Mesendoderm (in vitro differentiated cells): Measurements from ENCODE around the gene RCBTB1.
"Not testable (repeated sequence)": the region's sequence is repeated elsewhere in the genome, so short reads cannot be mapped to it uniquely, and the experiment has no call there.

Source experiments
- DNase-seq: peaks from one replicate; pipeline ENCODE4 v3.0.0; 2013
- H2AK5ac ChIP-seq: 2 replicates; pipeline ENCODE4 v1.6.1; 2013; ENCODE audit warnings: low read length, inconsistent platforms
- H2BK120ac ChIP-seq: 2 replicates; pipeline ENCODE4 v1.6.1; 2013; ENCODE audit warnings: low read depth, mild to moderate bottlenecking, low read length, moderate library complexity, mixed read lengths
- H2BK15ac ChIP-seq: replicated peaks from 2 replicates; pipeline ENCODE4 v1.6.1; 2013; ENCODE audit warnings: low read depth, mild to moderate bottlenecking, moderate library complexity
- H2BK5ac ChIP-seq: 2 replicates; pipeline ENCODE4 v1.6.1; 2013; ENCODE audit warnings: low read length, inconsistent platforms
- H3K18ac ChIP-seq: 2 replicates; pipeline ENCODE4 v1.6.1; 2013; ENCODE audit warnings: mild to moderate bottlenecking, low read length, mixed read lengths
- H3K23ac ChIP-seq: one replicate; pipeline ENCODE4 v1.6.1; 2013; ENCODE audit warnings: low read length
- H3K27ac ChIP-seq: 2 replicates; pipeline ENCODE4 v1.5.1; 2013; ENCODE audit warnings: low read depth, mild to moderate bottlenecking, inconsistent platforms, low read length, moderate library complexity
- H3K27me3 ChIP-seq: 2 replicates; pipeline ENCODE4 v1.6.1; 2013; ENCODE audit warnings: low read length, control low read depth, mild to moderate bottlenecking, inconsistent platforms; ENCODE audit not compliant: insufficient read depth, poor library complexity
- H3K36me3 ChIP-seq: 2 replicates; pipeline ENCODE4 v1.6.1; 2013; ENCODE audit warnings: low read length, inconsistent platforms; ENCODE audit not compliant: control insufficient read depth, insufficient read depth
- H3K4ac ChIP-seq: one replicate; pipeline ENCODE4 v1.6.1; 2013; ENCODE audit warnings: low read depth, mild to moderate bottlenecking, low read length, moderate library complexity
- H3K4me1 ChIP-seq: 2 replicates; pipeline ENCODE4 v1.6.1; 2013; ENCODE audit warnings: low read depth, low read length, inconsistent platforms; ENCODE audit not compliant: control insufficient read depth
- H3K4me2 ChIP-seq: 2 replicates; pipeline ENCODE4 v1.6.1; 2013; ENCODE audit warnings: low read length
- H3K4me3 ChIP-seq: 2 replicates; pipeline ENCODE4 v1.5.1; 2013; ENCODE audit warnings: mild to moderate bottlenecking, low read length
- H3K56ac ChIP-seq: one replicate; pipeline ENCODE4 v1.6.1; 2013; ENCODE audit warnings: low read length
- H3K79me1 ChIP-seq: 2 replicates; pipeline ENCODE4 v1.6.1; 2013; ENCODE audit warnings: low read length, inconsistent platforms
- H3K79me2 ChIP-seq: 2 replicates; pipeline ENCODE4 v1.6.1; 2013; ENCODE audit warnings: mild to moderate bottlenecking, low read length; ENCODE audit not compliant: control insufficient read depth, insufficient read depth
- H3K9ac ChIP-seq: 2 replicates; pipeline ENCODE4 v1.6.1; 2013; ENCODE audit warnings: low read length, inconsistent platforms
- H4K5ac ChIP-seq: one replicate; pipeline ENCODE4 v1.6.1; 2013; ENCODE audit warnings: low read length
- H4K8ac ChIP-seq: one replicate; pipeline ENCODE4 v1.6.1; 2013; ENCODE audit warnings: low read depth, mild to moderate bottlenecking, control low read depth, low read length, moderate library complexity
- WGBS: extraction: QIAGEN DNeasy Blood & Tissue Kit; methylation state at CpG from one replicate; pipeline ENCODE4 v1.1.7; 2013; ENCODE audit warnings: low lambda C conversion rate, missing lambda C conversion rate; ENCODE audit not compliant: insufficient coverage; ENCODE audit errors: extremely low coverage; 5-methylcytosine and 5-hydroxymethylcytosine counted together

The RCBTB1 gene

GRCh38 chr13:49602005-49602404 lies 16.6 kb upstream of the RCBTB1 start:
- no peak overlapping the region for H2BK120ac ChIP-seq
- no peaks in the 10 kb centered on the region for H3K36me3 ChIP-seq
- H3K4me2 ChIP-seq, result no peak overlapping the region
- no peak overlapping the region for H3K56ac ChIP-seq
- no peak overlapping the region for H3K27ac ChIP-seq
- no peak overlapping the region for H3K9ac ChIP-seq
- H3K4me3 ChIP-seq, result no peak overlapping the region
- no peak overlapping the region for H3K18ac ChIP-seq
- no CpG with 5 or more reads among the region's 1 CpG for WGBS
- H3K4ac ChIP-seq, result no peak overlapping the region
- H3K4me1 ChIP-seq, result no peaks in the 10 kb centered on the region
- no peaks in the 10 kb centered on the region for H3K79me2 ChIP-seq
- no peaks in the 10 kb centered on the region for H3K27me3 ChIP-seq
- no peak overlapping the region for H2BK15ac ChIP-seq
- no peaks in the 10 kb centered on the region for H3K79me1 ChIP-seq
- no peak overlapping the region for H2AK5ac ChIP-seq
- H4K8ac ChIP-seq, result no peak overlapping the region
- no peak overlapping the region for H4K5ac ChIP-seq
- no peak overlapping the region for H2BK5ac ChIP-seq
- no peak for DNase-seq
- no peak overlapping the region for H3K23ac ChIP-seq

- Histone ChIP-seq H3K4me1 (no peaks in the 10 kb centered on the region), H3K79me1 (no peaks in the 10 kb centered on the region), H3K4ac (no peak overlapping the region), H2BK15ac (no peak overlapping the region), H3K27me3 (no peaks in the 10 kb centered on the region), H3K27ac (no peak overlapping the region), H2AK5ac (no peak overlapping the region), H3K4me3 (no peak overlapping the region), H3K9ac (no peak overlapping the region), H3K36me3 (no peaks in the 10 kb centered on the region), H3K79me2 (no peaks in the 10 kb centered on the region), H4K5ac (no peak overlapping the region), H3K23ac (no peak overlapping the region), H3K56ac (no peak overlapping the region), H2BK5ac (no peak overlapping the region), H4K8ac (no peak overlapping the region), H3K4me2 (no peak overlapping the region), H3K18ac (no peak overlapping the region), H2BK120ac (no peak overlapping the region)
- no CpG with 5 or more reads among the region's 11 CpGs for WGBS
- no peak for DNase-seq
Observed at GRCh38 chr13:49597043-49597641, 11.8 kb upstream of the RCBTB1 start.

- Histone ChIP-seq H2BK120ac (no peak overlapping the region), H3K18ac (no peak overlapping the region), H4K5ac (no peak overlapping the region), H3K36me3 (no peaks in the 10 kb centered on the region), H3K27ac (no peak overlapping the region), H3K9ac (no peak overlapping the region), H2AK5ac (no peak overlapping the region), H3K56ac (no peak overlapping the region), H2BK15ac (no peak overlapping the region), H3K4me1 (no peaks in the 10 kb centered on the region), H3K4ac (no peak overlapping the region), H4K8ac (no peak overlapping the region), H3K79me2 (no peaks in the 10 kb centered on the region), H3K27me3 (no peaks in the 10 kb centered on the region), H3K4me2 (no peak overlapping the region), H3K79me1 (no peaks in the 10 kb centered on the region), H3K4me3 (no peak overlapping the region), H2BK5ac (no peak overlapping the region), H3K23ac (no peak overlapping the region)
- no peak for DNase-seq
- WGBS, result no CpG with 5 or more reads among the region's 2 CpGs
Observed at GRCh38 chr13:49596221-49596620, 10.9 kb upstream of the RCBTB1 start.

- Histone ChIP-seq H2BK5ac (no peak overlapping the region), H3K23ac (no peak overlapping the region), H3K56ac (no peak overlapping the region), H3K79me1 (no peaks in the 10 kb centered on the region), H2BK15ac (no peak overlapping the region), H4K8ac (no peak overlapping the region), H2AK5ac (no peak overlapping the region), H3K9ac (no peak overlapping the region), H3K4me1 (no peaks in the 10 kb centered on the region), H3K27me3 (no peaks in the 10 kb centered on the region), H3K79me2 (no peaks in the 10 kb centered on the region), H3K4ac (no peak overlapping the region), H3K4me2 (no peak overlapping the region), H4K5ac (no peak overlapping the region), H3K18ac (no peak overlapping the region), H3K36me3 (no peaks in the 10 kb centered on the region), H3K4me3 (no peak overlapping the region), H3K27ac (no peak overlapping the region), H2BK120ac (no peak overlapping the region)
- no peak for DNase-seq
Observed at GRCh38 chr13:49594576-49594975, 9.2 kb upstream of the RCBTB1 start.

GRCh38 chr13:49593876-49594275 lies 8.5 kb upstream of the RCBTB1 start:
- not testable (repeated sequence) for H3K23ac ChIP-seq, H3K4ac ChIP-seq, H3K18ac ChIP-seq, H3K27ac ChIP-seq, H4K5ac ChIP-seq, H3K4me2 ChIP-seq, H3K4me1 ChIP-seq, H3K27me3 ChIP-seq, H2BK15ac ChIP-seq, H2BK5ac ChIP-seq, H2BK120ac ChIP-seq, H2AK5ac ChIP-seq, H3K56ac ChIP-seq, DNase-seq, H3K4me3 ChIP-seq, H4K8ac ChIP-seq, H3K36me3 ChIP-seq, H3K9ac ChIP-seq, H3K79me2 ChIP-seq, H3K79me1 ChIP-seq
- WGBS, result no CpG with 5 or more reads among the region's 4 CpGs

- H3K27ac ChIP-seq, H2AK5ac ChIP-seq, H3K18ac ChIP-seq, H3K4me1 ChIP-seq, H2BK5ac ChIP-seq, H3K56ac ChIP-seq, H3K79me1 ChIP-seq, H2BK120ac ChIP-seq, H2BK15ac ChIP-seq, H3K27me3 ChIP-seq, H3K79me2 ChIP-seq, H3K4me2 ChIP-seq, H3K36me3 ChIP-seq, H3K4ac ChIP-seq, H4K8ac ChIP-seq, H3K9ac ChIP-seq, H3K23ac ChIP-seq, H3K4me3 ChIP-seq, DNase-seq, H4K5ac ChIP-seq: not testable (repeated sequence)
- no CpG with 5 or more reads among the region's 3 CpGs for WGBS
Observed at GRCh38 chr13:49590714-49591113, 5.4 kb upstream of the RCBTB1 start.
